Measurements from ENCODE around the gene TBX18.
A peak's percentile ranks its signal among the peaks of the same experiment; 100 is the strongest.

TBX18 gene

GRCh38 chr6:84768442-84769174 lies 4.2 kb upstream of the TBX18 start (continued):
- TF ChIP-seq, protein P1, sequence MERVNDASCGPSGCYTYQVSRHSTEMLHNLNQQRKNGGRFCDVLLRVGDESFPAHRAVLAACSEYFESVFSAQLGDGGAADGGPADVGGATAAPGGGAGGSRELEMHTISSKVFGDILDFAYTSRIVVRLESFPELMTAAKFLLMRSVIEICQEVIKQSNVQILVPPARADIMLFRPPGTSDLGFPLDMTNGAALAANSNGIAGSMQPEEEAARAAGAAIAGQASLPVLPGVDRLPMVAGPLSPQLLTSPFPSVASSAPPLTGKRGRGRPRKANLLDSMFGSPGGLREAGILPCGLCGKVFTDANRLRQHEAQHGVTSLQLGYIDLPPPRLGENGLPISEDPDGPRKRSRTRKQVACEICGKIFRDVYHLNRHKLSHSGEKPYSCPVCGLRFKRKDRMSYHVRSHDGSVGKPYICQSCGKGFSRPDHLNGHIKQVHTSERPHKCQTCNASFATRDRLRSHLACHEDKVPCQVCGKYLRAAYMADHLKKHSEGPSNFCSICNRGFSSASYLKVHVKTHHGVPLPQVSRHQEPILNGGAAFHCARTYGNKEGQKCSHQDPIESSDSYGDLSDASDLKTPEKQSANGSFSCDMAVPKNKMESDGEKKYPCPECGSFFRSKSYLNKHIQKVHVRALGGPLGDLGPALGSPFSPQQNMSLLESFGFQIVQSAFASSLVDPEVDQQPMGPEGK (tag by site-specific recombination; IDR thresholded peaks at IDR 0.05), result 0 out of 2 replicates have a peak, but pooled peaks have one; percentile 4
- no peak for TF ChIP-seq PBX3 (CRISPR knock-in tag; IDR thresholded peaks at IDR 0.05)
- no peak for TF ChIP-seq TCF7L2 (IDR thresholded peaks at IDR 0.05; ENCODE audit: borderline replicate concordance, low read depth, low read length)
- no peak for TF ChIP-seq ZSCAN23 (tag by site-specific recombination; IDR thresholded peaks at IDR 0.05)
- TF ChIP-seq, protein P2, sequence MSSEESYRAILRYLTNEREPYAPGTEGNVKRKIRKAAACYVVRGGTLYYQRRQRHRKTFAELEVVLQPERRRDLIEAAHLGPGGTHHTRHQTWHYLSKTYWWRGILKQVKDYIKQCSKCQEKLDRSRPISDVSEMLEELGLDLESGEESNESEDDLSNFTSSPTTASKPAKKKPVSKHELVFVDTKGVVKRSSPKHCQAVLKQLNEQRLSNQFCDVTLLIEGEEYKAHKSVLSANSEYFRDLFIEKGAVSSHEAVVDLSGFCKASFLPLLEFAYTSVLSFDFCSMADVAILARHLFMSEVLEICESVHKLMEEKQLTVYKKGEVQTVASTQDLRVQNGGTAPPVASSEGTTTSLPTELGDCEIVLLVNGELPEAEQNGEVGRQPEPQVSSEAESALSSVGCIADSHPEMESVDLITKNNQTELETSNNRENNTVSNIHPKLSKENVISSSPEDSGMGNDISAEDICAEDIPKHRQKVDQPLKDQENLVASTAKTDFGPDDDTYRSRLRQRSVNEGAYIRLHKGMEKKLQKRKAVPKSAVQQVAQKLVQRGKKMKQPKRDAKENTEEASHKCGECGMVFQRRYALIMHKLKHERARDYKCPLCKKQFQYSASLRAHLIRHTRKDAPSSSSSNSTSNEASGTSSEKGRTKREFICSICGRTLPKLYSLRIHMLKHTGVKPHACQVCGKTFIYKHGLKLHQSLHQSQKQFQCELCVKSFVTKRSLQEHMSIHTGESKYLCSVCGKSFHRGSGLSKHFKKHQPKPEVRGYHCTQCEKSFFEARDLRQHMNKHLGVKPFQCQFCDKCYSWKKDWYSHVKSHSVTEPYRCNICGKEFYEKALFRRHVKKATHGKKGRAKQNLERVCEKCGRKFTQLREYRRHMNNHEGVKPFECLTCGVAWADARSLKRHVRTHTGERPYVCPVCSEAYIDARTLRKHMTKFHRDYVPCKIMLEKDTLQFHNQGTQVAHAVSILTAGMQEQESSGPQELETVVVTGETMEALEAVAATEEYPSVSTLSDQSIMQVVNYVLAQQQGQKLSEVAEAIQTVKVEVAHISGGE (tag by site-specific recombination; conservative IDR thresholded peaks at IDR 0.05; ENCODE audit: low read depth), result peak; percentile 37; the same call in 1 of the 2 replicates
- TF ChIP-seq ZNF221 (tag by site-specific recombination; IDR thresholded peaks at IDR 0.05; ENCODE audit: borderline replicate concordance), result no peak
- TF ChIP-seq, protein P3, sequence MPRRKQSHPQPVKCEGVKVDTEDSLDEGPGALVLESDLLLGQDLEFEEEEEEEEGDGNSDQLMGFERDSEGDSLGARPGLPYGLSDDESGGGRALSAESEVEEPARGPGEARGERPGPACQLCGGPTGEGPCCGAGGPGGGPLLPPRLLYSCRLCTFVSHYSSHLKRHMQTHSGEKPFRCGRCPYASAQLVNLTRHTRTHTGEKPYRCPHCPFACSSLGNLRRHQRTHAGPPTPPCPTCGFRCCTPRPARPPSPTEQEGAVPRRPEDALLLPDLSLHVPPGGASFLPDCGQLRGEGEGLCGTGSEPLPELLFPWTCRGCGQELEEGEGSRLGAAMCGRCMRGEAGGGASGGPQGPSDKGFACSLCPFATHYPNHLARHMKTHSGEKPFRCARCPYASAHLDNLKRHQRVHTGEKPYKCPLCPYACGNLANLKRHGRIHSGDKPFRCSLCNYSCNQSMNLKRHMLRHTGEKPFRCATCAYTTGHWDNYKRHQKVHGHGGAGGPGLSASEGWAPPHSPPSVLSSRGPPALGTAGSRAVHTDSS (tag by site-specific recombination; IDR thresholded peaks at IDR 0.05), result no peak
- TF ChIP-seq ZNF274 (IDR thresholded peaks at IDR 0.05; ENCODE audit: low read length), result no peak
- no peak for TF ChIP-seq ZNF274 (tag by site-specific recombination; IDR thresholded peaks at IDR 0.05; ENCODE audit: borderline replicate concordance)
- TF ChIP-seq ZXDB (tag by site-specific recombination; IDR thresholded peaks at IDR 0.05), result 0 out of 2 replicates have a peak, but pooled peaks have one; percentile 33
- TF ChIP-seq OSR2 (tag by site-specific recombination; IDR thresholded peaks at IDR 0.05), result no peak
- TF ChIP-seq KLF10 (tag by site-specific recombination; IDR thresholded peaks at IDR 0.05), result no peak
- no peak for TF ChIP-seq KLF1 (tag by site-specific recombination; IDR thresholded peaks at IDR 0.05)
- no peak for TF ChIP-seq WT1 (tag by site-specific recombination; IDR thresholded peaks at IDR 0.05)
- no peak for TF ChIP-seq ZNF510 (tag by site-specific recombination; IDR thresholded peaks at IDR 0.05; ENCODE audit: insufficient replicate concordance)
- peak; percentile 95 for TF ChIP-seq SCRT1 (tag by site-specific recombination; IDR thresholded peaks at IDR 0.05; ENCODE audit: borderline replicate concordance)
- peak; percentile 76 for TF ChIP-seq ZBTB8A (tag by site-specific recombination; IDR thresholded peaks at IDR 0.05)
- no peak for TF ChIP-seq ZNF24 (tag by site-specific recombination; IDR thresholded peaks at IDR 0.05)
- no peak for TF ChIP-seq GLIS1 (tag by site-specific recombination; IDR thresholded peaks at IDR 0.05)
- no peak for TF ChIP-seq ZNF473 (tag by site-specific recombination; IDR thresholded peaks at IDR 0.05)
- no peak for TF ChIP-seq ZFHX2 (tag by site-specific recombination; conservative IDR thresholded peaks at IDR 0.05)
- no peak for TF ChIP-seq ZNF169 (tag by site-specific recombination; IDR thresholded peaks at IDR 0.05)
- TF ChIP-seq GLIS2 (tag by site-specific recombination; IDR thresholded peaks at IDR 0.05), result no peak
- TF ChIP-seq ZNF266 (tag by site-specific recombination; IDR thresholded peaks at IDR 0.05; ENCODE audit: low read depth), result no peak
- TF ChIP-seq OVOL3 (tag by site-specific recombination; IDR thresholded peaks at IDR 0.05), result no peak
- TF ChIP-seq ZNF391 (tag by site-specific recombination; IDR thresholded peaks at IDR 0.05; ENCODE audit: borderline replicate concordance, low read depth), result no peak
- no peak for TF ChIP-seq YY2 (tag by site-specific recombination; IDR thresholded peaks at IDR 0.05)
- TF ChIP-seq ZNF155 (tag by site-specific recombination; IDR thresholded peaks at IDR 0.05), result no peak
- TF ChIP-seq ZNF133 (tag by site-specific recombination; IDR thresholded peaks at IDR 0.05), result no peak
- no peak for TF ChIP-seq ZNF621 (tag by site-specific recombination; IDR thresholded peaks at IDR 0.05)
- TF ChIP-seq ZBTB44 (tag by site-specific recombination; IDR thresholded peaks at IDR 0.05), result peak; percentile 18; the same call in 1 of the 2 replicates
